NK-92 treated with Interleukin-12 subunit alpha and Interleukin-12 subunit beta, amount 100 ng/mL, for 24 hours (cell line): ENCODE measurements around the gene PI3.
A peak's percentile ranks its signal among the peaks of the same experiment; 100 is the strongest.
"Not testable (repeated sequence)": the region's sequence is repeated elsewhere in the genome, so short reads cannot be mapped to it uniquely, and the experiment has no call there.

Experiments used
- DNase-seq: peaks from one replicate; lab custom pipeline; 2025; lab: John Stamatoyannopoulos, UW

The PI3 gene, protein sequence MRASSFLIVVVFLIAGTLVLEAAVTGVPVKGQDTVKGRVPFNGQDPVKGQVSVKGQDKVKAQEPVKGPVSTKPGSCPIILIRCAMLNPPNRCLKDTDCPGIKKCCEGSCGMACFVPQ

DNA sequence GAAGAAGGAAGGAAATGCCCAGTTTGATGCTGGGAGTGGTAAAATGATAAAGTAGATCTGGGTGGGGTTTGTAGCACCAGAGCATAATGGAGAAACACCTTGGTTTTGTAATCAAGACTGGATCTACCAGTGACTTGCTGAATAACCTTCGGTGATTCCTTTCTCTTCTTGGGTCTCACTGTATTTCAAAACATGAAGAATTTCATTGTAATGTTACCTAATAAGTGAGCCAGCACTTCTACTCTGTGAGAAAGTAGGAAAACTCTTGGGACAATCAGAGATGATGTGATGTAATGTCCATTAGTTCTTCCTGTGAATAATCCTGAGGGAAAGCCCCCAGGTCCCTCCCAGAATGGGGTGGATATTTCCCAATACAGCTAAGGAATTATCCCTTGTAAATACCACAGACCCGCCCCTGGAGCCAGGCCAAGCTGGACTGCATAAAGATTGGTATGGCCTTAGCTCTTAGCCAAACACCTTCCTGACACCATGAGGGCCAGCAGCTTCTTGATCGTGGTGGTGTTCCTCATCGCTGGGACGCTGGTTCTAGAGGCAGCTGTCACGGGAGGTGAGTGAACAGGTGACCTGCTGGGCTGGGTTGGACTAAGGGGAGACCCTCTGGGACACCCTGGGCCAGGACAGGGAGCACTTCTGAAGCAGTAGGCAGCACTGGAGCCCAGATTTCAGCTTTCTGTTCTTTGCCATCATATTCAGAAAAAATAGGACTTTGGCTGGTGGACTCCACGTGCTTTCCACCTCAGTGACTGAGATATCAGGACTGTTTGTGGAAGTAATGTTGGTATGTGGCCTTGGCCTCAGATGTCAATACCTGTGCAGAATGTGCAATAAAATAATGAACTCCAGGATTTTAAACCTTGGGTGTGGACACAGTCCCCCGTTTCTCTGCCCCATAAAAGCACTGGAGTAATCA, at the start of gene PI3:
Gene PI3, plus strand, starts transcription at position 469 of the 931 bp plus-strand sequence. Its CDS starts 21 bp downstream, at position 490.
- DNase-seq, result no peak

DNA sequence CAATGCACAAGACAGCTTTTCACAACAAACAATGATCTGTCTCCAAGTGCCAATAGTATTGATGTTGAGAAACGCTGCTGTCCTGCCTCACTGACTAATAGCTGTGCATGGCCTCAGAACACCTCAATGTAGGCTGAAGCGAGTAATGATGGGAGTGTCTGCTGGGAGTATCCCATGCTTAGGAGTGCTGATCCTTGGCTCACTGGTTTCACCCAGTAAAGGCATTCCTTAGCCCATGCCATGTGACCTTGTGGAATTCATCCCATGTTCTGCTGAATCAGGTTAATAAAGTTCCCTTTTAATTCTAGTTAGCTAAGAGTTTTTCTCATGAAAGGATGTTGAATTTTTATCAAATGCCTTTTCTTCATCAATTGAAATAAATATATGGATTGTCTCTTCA, 46.6 kb upstream of the PI3 start:
- DNase-seq, result no peak

- DNase-seq, result no peak
These were observed 37.8 kb upstream of the PI3 start for GRCh38 chr20:45136911-45137310.

GRCh38 chr20:45138561-45139300, 36.0 kb upstream of the PI3 start:
- peak; percentile 56 for DNase-seq

DNA sequence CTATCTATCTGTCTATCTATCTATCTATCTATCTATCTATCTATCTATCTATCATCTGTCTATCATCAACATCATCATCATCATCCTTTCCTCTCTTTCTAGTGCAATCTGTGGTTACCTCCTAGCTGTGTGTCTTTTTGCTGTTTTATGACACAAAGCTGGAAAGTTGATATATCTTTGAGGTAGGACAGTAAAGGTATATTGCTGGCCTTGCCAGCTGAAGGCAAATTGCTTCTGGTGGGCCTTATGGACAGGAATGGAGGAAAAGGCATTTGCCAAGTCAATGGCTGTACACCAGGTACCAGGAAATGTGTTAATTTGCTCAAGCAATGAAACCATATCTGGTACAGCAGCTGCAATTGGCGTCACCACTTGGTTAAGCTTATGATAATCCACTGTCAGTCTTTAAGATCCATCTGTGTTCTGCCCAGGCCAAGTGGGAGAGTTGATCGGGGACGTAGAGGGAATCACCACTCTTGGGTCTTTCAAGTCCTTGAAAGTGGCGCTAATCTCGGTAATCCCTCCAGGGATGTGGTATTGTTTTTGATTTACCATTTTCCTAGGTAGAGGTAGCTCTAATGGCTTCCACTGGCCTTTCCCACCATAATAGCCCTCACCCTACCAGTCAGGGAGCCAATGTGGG, 34.8 kb upstream of the PI3 start:
- not testable (repeated sequence) for DNase-seq

GRCh38 chr20:45140836-45141235, 33.9 kb upstream of the PI3 start:
- no peak for DNase-seq

DNA sequence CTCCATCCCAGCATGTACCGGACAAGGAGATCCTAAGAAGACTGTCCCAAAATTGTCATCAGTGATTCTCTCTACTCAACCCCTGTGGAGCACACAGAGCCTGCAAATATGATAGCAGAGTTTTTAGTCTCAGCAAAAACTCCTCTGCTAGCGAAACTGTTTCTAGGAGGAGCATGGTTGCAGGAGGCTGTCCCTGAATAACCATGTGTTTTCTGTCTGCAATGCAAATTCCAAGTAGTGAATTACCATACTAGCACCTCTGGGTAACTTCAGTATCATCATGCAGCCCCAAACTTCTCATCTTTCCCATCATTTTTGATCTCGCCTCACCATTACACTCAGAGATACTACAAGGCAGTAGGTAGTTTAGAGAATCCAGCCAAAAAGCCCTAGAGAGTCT, 25.6 kb upstream of the PI3 start:
- no peak for DNase-seq

- DNase-seq, result no peak
These were observed 22.3 kb upstream of the PI3 start for GRCh38 chr20:45152405-45152804.

DNA sequence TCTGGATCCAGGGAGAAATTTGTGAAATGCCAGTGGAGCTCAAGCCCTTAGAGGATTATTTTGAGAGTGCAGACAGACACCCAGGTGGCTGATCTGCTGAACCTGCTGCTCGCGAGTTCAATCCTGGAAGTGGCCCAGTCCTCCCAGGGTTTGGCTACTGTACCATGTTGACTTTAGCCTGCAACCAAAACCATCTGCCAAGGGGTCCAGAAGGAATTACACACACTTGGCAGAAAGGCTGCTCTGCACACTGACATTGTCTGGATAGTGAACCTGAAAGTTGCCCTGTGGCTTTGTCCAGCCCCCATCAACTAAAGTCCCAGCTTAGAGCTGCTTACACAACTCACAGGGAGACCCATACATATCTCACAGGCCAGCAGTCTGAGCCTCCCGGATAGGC, 21.6 kb upstream of the PI3 start:
- DNase-seq, result no peak

GRCh38 chr20:45153752-45154151, 20.9 kb upstream of the PI3 start:
- DNase-seq, result no peak

DNA sequence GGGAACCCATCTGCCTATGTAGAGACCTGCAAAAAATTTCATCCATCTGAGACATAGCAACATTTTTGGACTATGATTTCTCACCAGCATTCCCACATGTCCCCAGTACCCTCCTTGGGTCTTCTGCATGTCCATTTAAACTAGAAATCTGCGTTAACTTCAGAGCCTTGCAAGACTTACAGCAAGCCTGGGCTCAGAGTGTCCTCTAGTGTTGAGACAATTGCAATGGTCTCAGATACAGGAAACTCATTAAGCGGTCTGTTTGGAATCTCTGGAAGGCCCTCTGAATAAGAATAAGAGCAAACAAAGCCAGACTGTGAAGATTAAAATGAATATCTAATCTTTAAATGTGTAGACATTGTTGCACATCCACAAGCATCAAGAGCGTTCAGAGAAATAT, 20.5 kb upstream of the PI3 start:
- DNase-seq, result no peak

- not testable (repeated sequence) for DNase-seq
These were observed 19.9 kb upstream of the PI3 start for GRCh38 chr20:45154794-45155193.

- DNase-seq, result no peak
These were observed 18.0 kb upstream of the PI3 start for GRCh38 chr20:45156713-45157112.

GRCh38 chr20:45157962-45158361, 16.7 kb upstream of the PI3 start:
- DNase-seq, result no peak

GRCh38 chr20:45163083-45163803, 11.5 kb upstream of the PI3 start:
- DNase-seq, result no peak

- DNase-seq, result no peak
These were observed 9.8 kb upstream of the PI3 start for GRCh38 chr20:45164906-45165305.

- DNase-seq, result no peak
These were observed 1.2 kb upstream of the PI3 start for GRCh38 chr20:45173522-45173921.

- no peak for DNase-seq
These were observed 2.0 kb downstream of the PI3 start for GRCh38 chr20:45176526-45177267.

DNA sequence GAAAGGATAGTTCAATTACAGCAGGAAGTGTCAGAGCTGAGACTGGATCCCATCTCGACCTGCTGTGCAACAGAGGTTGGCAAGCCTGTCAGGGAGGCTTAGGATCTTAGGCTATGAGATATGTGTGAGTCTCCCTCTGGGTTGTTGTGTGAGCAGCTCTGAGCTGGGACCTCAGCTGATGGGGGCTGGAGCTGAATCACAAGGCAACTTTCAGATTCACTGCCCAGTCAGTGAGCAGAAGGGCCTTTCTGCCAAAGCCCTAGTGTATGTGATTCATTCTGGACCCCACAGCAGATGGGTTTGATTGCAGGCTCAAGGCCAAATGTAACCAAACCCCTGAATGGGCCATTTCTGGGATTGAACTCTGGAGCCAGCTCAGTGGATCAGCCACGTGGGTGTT, 4.5 kb downstream of the PI3 start:
- DNase-seq, result no peak

DNA sequence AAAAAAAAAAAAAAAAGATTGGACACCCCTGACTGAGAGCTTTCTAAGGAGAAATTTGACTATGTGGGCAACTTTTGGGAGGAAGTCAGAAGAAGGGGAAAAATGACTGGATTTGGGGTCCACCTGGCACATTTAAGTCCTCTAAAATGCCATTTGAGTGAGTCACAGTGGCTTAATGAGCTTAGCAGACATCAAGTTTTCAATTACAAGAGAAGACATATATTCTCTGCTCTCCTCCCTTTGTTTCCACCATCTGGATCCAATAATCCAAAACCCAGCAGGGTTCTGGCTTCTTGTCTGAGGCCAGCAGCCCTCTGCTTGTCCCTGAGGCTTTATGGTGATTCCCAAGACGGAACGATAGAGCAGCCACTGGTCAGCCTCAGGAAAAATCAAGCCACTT, 6.9 kb downstream of the PI3 start:
- no peak for DNase-seq

DNA sequence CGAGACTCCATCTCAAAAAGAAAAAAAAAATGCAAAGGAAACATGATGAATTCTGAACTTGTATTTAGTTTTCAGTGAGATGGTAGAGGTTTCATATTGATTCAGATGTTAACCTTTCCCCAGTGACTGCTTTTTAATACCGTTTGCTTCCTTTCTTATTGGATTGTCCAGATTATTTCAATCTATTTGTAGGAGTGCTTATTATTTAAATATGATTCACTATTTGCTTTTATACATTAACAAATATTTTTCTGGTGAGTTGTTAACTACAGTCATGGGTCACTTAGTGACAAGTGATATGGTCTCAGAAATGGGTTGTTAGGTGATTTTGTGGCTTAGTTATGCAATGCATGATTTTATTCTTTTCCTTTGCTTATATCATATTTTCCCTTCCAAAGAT, 8.4 kb downstream of the PI3 start:
- no peak for DNase-seq
